Activated CD8-positive, alpha-beta memory T cell treated with anti-CD3 and anti-CD28 coated beads, Interleukin-2, amount 50 U/mL, for 24 hours (primary cell): ENCODE data around the gene VWA3B.
"Not testable (repeated sequence)": the region's sequence is repeated elsewhere in the genome, so short reads cannot be mapped to it uniquely, and the experiment has no call there.

ENCODE experiments used
- DNase-seq: peaks from one replicate; pipeline ENCODE4 v3.0.0-alpha.2; 2020; ENCODE audit errors: extremely low read depth

The VWA3B gene

GRCh38 chr2:98085649-98086048 lies 1.3 kb upstream of the VWA3B start:
- DNase-seq = no peak

GRCh38 chr2:98087447-98088020 lies 567 bp downstream of the VWA3B start:
- DNase-seq = no peak

- DNase-seq = no peak
These were observed 1.3 kb downstream of the VWA3B start for GRCh38 chr2:98088261-98088660.

DNA sequence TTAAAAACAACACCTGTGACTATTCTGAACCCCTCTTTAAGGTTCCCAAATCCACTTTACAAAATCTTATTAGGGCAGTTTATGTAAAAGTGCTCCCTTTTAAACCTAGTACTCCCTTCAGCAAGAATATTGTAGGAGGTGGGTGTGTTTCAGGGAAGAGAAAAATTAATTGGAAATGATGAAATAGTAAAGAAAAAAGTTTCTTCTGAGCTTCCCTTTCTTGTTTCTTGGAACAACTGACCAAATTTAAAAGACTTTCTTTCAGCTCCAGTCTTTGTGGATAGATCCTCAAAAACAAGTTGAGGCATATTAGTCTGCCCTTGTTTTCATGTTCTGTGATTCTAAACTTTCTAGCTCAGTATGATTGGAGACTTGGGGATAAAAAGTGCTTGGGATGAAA lies 3.0 kb downstream of the VWA3B start:
- DNase-seq = no peak

DNA sequence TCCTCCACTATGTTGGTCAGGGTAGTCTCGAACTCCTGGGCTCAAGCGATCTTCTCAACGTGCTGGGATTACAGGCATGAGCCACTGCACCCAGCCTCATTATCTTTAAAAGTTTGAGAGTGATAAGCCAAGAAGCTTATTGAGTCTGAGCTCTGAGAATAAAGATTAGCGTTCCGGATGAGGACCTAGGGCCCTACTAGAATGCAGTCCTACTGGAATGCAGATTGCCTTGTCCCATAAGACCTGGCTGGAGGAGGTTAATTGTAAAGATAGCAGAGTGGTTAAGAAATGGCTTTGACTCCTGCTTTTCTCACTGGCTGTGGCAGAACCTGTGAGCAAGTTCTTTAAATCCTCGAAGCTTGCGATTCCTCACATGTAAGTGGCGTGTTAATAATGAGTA lies 4.0 kb downstream of the VWA3B start:
- DNase-seq = no peak

GRCh38 chr2:98091738-98092137 lies 4.8 kb downstream of the VWA3B start:
- DNase-seq = no peak

GRCh38 chr2:98093146-98093545 lies 6.2 kb downstream of the VWA3B start:
- no peak for DNase-seq

DNA sequence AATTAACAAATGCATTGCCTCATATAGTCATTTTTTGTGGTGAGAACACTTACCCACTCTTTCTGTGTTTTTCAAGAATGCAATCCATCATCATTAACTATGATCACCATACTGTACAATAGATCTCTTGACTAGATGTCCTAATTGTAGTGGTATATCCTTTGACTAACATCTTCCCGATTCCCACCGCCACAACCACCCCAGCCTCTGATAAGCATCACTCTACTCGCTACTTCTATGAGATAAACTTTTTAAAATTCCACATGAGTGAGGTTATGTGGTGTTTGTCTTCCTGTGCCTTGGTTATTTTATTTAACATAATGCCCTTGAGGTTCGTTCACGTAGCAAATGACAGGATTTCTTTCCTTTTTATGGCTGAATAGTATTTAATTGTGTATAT lies 6.6 kb downstream of the VWA3B start:
- no peak for DNase-seq

- DNase-seq = no peak
These were observed 13.2 kb downstream of the VWA3B start for GRCh38 chr2:98099939-98100743.

DNA sequence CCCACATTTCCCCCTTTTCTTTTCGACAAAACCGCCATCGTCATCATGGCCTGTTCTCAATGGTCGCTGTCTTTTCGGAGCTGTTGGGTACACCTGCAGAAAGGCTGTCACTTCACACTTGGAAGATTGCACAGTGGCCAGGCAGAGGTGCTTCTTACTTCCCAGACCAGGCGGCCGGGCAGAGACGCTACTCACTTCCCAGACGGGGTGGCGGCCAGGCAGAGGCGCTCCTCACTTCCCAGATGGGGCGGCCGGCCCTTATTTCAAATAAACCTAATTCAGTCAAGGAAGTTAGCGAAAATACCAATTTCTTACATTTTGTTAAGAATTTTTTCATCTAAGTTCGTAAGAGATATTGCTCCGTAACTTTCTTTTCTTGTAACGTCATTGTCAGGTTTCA lies 15.3 kb downstream of the VWA3B start:
- DNase-seq = not testable (repeated sequence)

GRCh38 chr2:98102878-98103277 lies 15.9 kb downstream of the VWA3B start:
- no peak for DNase-seq

- DNase-seq = no peak
These were observed 21.1 kb downstream of the VWA3B start for GRCh38 chr2:98108110-98108509.

GRCh38 chr2:98110741-98111140 lies 23.8 kb downstream of the VWA3B start:
- no peak for DNase-seq

GRCh38 chr2:98114643-98115330 lies 27.8 kb downstream of the VWA3B start:
- DNase-seq = no peak

GRCh38 chr2:98118161-98118560 lies 31.2 kb downstream of the VWA3B start:
- DNase-seq = no peak

DNA sequence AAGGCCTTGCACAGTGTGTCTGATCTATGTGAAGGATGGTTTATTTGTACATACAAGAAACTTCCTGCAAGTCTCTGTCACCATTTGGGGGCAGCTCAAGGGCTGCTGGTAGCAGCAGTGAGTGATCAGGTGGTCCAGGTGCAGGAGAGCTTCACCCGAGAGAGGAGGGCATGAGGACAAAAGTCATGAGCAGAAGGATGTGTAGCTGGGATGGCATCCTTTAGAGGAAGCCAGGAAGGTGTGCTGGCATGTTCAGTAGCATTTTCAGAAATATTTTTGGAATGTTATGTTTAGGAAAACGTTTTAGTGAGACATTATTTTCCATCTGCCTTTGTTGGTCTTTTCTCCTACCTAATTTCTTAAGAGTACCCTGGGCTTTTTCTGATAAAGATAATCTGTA lies 31.9 kb downstream of the VWA3B start:
- DNase-seq = no peak

GRCh38 chr2:98121149-98121548 lies 34.2 kb downstream of the VWA3B start:
- no peak for DNase-seq

- no peak for DNase-seq
These were observed 35.6 kb downstream of the VWA3B start for GRCh38 chr2:98122524-98122923.

DNA sequence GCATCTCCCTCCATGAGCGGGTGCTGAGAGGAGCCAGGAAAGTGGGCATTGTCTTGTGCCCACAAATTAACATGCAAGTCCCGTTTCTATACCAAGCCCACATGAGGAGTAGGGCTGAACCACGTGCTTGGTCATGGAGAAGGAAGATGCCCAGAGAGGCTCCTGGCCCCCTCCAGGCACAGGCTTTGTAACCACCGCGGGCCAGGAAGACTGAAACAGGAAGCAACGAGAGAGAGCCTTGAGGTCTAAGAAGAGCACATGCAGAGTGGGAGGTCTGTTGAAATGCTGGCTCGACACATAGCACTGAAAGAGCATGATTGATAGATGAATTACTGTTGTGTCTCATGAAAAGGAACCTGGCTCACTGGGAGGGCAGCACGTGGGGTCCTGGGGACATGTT lies 36.3 kb downstream of the VWA3B start:
- DNase-seq = no peak

DNA sequence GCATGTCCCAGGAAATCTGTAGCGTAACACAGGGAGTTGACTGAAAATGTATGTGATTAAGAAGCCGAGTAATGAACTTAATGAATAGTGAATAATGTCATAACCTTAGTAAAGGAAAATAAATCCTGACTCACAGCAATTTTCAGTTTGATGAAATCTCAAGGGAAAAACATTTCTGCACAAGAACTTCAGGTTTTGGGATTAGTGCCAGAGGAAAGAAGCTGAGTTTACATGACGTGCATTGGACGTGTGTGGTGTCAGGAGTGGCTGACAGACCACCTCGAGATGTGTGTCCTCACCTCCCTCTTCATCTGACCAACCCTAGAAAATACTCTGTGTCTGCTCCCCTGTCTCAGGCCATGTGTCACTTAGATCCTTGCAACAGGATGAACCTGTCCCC lies 39.1 kb downstream of the VWA3B start:
- no peak for DNase-seq

DNA sequence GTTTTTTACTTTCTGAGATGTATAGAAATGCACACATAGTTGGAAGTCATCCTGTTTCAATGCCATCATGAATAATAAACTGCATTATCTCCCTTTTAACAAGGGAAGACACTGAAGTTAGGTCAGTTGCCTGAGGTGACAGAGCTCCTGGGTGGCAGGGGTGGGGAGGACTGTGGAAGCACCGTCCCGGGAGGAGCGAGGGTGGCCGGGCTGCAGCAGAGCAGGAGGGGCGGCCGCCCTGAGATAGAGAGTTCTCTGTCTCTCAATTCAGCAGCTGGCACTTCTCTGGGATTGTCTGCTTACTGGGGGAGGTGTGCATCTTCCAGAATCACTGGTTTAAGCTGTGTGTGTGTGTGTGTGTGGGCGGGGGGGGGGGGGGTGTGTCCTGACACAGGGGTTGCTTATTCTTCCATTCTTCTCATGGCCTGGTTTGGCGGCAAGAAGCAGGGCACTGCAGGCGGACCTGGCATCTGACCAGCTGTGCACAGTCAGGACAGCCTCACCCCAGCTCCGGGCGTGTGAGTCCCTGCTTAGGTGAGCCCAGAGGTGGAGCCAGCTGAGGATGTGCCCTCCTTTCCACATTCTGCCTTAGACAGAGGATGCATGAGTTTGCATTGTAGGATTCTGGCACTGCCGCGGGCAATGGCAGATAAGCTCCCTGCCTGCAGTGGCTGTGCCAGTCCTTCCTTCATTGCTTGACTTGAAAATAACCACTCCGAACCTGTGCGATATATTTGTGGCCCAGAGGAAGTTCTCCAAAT lies 40.4 kb downstream of the VWA3B start:
- no peak for DNase-seq

GRCh38 chr2:98128556-98129109 lies 41.7 kb downstream of the VWA3B start:
- DNase-seq = no peak
